Fibroblast of gingiva (primary cell): ENCODE data around the gene SLC7A4.
"Not testable (repeated sequence)": the region's sequence is repeated elsewhere in the genome, so short reads cannot be mapped to it uniquely, and the experiment has no call there.

Experiments used
- DNase-seq: peaks from one replicate; pipeline ENCODE4 v3.0.0-alpha.2; 2011; ENCODE audit warnings: low read depth

The SLC7A4 gene

GRCh38 chr22:21016644-21017420 lies 15.5 kb downstream of the SLC7A4 start:
- no peak for DNase-seq

DNA sequence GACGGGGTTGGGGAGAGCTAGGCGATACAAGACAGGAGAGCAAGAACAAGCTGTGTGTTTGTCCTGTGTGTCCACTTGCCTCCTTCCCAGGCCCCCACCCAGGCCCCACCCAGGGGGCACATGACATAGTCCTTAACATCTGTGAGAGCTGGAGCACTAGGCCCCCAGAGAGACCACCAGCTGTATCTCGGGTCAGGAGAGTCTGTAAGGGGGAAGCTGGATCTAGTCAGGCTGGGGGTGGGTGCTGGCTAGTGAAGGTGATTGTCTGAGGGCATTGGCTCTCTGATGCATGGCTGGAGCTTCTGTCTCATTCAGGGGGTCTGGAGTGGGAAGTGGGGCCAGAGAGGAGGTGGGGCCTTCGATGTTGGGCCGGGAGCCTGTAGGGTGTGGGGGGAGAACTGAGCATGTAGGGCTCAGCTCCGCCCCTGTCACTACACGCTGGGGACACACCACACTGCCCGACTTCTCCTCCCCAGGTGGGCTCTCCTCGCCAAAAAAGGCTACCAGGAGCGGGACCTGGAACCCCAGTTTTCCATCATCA lies 16.8 kb downstream of the SLC7A4 start:
- no peak for DNase-seq

DNA sequence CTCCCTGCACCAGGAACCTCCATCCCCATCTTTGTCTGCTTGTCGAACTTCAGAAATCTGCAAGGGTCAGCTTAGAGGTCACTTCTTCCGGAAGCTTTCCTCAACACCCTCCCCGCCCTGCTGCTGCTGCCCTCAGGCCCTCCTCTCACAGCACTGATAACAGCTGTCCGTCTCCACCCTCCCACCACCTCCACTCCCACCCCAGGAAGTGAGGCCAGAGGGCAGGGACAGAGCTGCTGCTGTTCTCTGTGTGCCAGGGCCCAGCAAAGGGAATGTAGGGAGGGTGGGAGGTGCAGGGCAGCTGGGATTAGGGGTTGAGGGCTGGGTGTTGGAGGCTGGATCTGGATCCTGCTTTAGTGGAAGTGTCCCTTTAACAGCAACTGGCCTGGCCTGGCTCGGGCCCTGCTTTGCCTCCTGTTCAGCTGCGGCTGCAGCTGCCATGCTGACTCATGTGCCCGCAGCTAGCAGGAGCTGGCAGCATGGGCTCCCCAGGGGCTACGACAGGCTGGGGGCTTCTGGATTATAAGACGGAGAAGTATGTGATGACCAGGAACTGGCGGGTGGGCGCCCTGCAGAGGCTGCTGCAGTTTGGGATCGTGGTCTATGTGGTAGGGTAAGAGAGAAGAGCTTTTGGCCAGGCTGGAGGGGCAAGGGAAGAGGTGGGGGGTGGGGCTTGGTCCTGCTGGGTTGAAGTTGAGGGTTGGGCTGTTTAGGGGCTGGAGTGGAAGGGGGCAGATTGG lies 17.5 kb downstream of the SLC7A4 start, which contains the start of gene P2RX6:
Gene P2RX6 (plus strand): TSS at position 440 of the 740 bp plus-strand sequence. CDS start 10 bp downstream, at position 450.
- peak; percentile 42 for DNase-seq

GRCh38 chr22:21014202-21014725 lies 18.1 kb downstream of the SLC7A4 start:
- DNase-seq = peak; percentile 89

DNA sequence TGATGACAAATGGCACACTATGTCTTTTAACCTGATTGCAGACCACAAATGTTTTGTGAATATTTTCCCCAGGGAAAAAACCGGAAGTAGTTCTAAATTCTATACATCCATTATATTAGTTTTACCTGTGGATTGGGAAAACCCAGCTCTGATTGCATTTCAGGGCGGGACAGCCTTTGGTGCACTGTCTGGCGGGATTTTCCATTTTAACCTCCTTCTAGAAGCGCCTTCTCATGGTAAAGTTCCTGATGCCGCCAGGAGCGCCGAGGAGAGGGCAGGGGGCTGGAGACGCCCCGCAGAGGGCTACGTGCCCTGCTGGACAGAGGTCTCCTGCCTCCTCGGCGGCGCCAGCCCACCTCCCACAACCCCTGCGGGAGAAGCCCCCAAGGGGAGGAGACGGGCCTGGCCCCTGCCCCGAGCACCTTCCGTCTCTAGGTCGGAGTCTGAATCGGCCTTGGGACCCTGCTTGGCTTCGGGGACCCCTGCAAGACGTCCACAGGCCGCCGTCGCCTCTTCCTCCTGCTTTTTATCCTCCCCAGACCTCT lies 18.6 kb downstream of the SLC7A4 start:
- no peak for DNase-seq

DNA sequence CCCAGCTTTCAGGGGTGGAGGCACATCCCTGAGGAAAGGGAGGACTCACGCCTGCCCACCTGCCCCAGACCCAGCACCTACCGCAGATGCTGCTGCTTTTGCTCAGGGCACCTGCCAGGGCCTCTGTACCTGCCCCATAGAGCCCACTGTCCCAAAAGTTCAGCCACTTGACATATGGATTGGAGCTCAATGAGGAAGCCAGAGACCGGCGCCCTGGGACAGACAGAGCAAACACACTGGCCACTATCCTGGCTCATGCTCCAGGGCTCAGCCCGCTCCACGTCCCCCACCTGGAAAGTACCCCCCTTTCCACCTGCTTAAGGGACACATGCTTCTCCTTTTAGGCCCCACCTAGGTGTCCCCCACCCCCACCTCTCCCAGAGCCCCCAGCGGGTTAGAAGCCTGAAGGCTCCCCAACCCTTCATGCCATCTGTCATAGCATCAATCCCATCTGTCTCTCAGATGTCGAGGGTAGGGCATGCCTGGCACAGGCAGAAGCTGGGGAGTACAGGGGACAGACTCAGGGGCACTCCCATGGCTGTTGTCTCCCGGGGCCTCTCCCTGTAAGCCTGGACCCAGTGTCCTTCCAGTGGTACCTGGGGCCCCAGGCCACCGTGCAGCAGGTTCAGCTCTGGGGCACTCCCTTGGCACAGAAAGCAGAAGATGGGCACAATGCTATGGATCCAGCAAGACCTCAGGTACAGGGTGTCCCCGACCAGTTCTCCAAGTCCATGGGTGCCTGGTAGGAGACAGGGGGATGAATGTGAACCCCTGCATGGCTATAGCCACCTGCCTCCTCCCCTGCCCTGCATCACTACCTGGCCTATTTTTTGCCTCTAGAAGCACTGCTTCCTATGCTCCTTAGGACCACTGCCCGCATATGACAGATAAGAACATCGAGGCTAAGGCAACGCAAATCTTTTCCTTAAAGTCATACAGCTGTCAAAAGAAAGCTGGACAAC lies 19.6 kb downstream of the SLC7A4 start:
- no peak for DNase-seq

- DNase-seq = no peak
Observed at GRCh38 chr22:21010426-21011113, 21.8 kb downstream of the SLC7A4 start.

GRCh38 chr22:21009638-21010425 lies 22.5 kb downstream of the SLC7A4 start:
- peak; percentile 24 for DNase-seq

GRCh38 chr22:21009208-21009607 lies 23.2 kb downstream of the SLC7A4 start:
- DNase-seq = not testable (repeated sequence)

DNA sequence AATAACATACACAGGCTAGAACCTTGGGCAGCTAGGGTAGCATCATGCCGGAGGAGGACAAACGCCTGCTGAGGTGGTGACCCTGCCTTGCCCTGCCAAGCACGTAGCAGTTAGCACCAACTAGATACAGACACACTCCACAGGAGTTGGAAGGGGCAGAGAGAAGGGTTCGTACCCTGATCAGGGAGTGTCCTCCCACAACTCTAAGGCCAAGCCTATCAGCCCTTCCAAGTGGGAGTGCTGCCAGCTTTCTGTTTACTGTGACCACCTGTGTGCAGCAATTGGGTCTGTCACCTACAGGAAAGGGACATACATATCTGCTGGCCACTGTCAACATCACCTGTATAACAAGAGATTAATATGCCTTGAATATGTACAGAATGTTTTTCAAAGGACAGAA lies 28.6 kb downstream of the SLC7A4 start:
- DNase-seq = no peak

DNA sequence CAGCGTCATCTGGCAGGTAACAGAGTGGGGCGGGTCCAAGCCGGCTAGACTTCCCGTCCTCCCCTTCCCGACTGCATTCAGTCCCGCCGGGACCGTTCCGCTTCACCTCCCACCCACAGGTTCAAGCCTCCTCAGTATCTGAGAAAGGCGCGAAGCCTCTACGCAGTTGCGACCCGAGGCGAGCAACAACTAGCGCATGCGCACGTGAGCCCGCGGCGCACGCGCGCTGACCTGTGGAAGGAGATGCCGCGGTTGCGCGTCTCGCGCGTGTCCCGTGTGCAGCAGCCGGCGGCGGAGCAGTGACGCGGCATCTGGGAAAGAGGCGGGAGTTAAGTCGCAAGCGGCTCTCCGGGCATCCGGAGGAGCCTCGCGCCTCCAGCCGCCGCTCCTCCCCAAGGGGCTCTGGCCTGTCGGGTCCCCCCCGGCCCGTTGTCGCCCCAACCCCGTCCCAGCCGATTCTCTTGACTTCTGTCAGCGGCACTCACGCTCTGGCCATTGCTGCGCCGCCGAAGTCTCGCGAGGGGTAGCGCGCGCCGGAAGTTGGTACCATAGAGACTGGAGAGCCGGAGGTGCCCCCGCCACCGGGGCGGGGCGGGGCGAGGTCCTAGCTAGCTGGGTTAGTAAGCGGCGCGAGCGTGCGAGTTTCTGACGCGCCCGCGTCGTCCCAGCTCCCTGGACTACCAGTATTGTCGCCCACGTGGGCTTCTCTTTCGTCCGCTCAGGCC lies 30.6 kb downstream of the SLC7A4 start, which contains the start of gene THAP7:
Gene THAP7 (minus strand): TSS at position 518 of the 725 bp plus-strand sequence. CDS start 207 bp downstream, at position 311.
- peak; percentile 95 for DNase-seq

- DNase-seq = no peak
Observed at GRCh38 chr22:21000987-21001600, 31.3 kb downstream of the SLC7A4 start.

- DNase-seq = no peak
Observed at GRCh38 chr22:21000207-21000986, 32.0 kb downstream of the SLC7A4 start.

- no peak for DNase-seq
Observed at GRCh38 chr22:20999350-21000206, 32.8 kb downstream of the SLC7A4 start.

DNA sequence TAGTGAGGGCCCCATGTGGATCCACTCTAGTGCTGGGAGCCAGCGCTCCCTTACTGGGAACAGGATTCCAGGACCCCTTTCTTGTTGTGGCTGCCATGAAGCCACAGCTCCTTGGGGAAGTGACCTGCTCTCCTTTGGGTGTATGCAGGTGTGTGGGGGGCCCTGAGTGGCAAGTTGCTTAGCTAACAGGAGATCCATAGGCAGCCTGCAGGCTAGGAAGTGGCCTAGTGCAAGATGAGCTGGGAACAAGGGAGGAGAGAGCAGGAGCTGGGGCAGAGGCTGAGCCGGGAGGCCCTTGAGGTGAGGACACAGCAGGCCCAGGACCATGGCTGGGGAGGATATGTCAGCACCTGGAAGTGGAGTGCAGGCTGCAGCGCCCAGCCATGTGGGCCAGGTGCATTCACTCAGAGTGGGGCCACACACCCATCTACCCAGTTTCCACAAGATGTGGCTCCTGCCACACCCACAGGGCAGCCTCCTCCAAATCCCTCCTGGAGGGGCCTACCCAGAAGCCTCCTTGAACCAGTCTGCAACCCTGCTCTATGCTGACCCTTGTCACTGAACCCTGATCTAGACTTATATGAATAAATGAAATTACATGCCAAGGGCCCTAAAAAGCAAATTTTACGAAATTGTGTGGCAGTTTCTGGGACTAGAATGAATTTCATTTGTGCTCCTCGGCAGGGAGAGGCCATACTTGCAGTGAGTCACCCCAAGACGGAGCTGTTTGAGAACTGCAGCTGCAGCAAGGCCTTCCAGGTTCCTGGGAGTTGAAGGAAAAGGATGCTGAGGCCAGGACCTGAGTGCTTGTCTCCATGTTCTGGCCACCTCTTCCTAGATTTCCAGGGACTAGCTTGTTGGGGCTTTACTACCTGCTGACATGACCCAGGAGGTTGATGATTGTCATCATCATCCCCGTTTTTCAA lies 33.7 kb downstream of the SLC7A4 start:
- no peak for DNase-seq
